Adrenal gland (tissue), 12 donors: ENCODE measurements around the gene HDAC4. TPM values are rescaled to one million over a fixed set of nuclear protein-coding genes. Genes with fewer than 3 reads are reported as not detected.

Experiments
- DNase-seq, 7 donors: peaks; one replicate each; pipeline ENCODE4 v3.0.0-alpha.2; 2019 to 2020
- H3K27ac ChIP-seq, 5 donors: fragments of 200-600 bp; sonication (generic) in 4 of 5; 1 replicate in 3 of 5; 2 replicates in 2 of 5; pipeline versions ENCODE4 v1.5.1 to v1.8.0; 2016 to 2020; ENCODE audit warnings: mild to moderate bottlenecking in 1 of 5
- H3K27me3 ChIP-seq: fragments of 200-600 bp; 2 replicates; pipeline ENCODE4 v1.8.0; 2021
- H3K36me3 ChIP-seq, 2 donors: fragments of 200-600 bp; replicated peaks in 1 of 2; 1 replicate in 1 of 2; 2 replicates in 1 of 2; pipeline versions ENCODE4 v1.5.1 to v1.8.0; 2018 to 2022
- H3K4me1 ChIP-seq, 2 donors: fragments of 200-600 bp; replicated peaks in 1 of 2; 1 replicate in 1 of 2; 2 replicates in 1 of 2; pipeline versions ENCODE4 v1.5.1 to v1.8.0; 2018 to 2021
- H3K4me3 ChIP-seq, 4 donors: fragments of 200-600 bp; sonication (generic) in 3 of 4; one replicate each; pipeline ENCODE4 v1.5.1; 2016 to 2018
- H3K9me3 ChIP-seq, 3 donors: fragments of 200-600 bp; sonication (generic) in 1 of 3; replicated peaks in 1 of 3; 1 replicate in 2 of 3; 2 replicates in 1 of 3; pipeline versions ENCODE4 v1.5.1 to v1.8.0; 2016 to 2021
- CTCF ChIP-seq, 6 experiments: fragments of 450-650 bp in 4 of 6; fragments of 200-600 bp in 2 of 6; sonication (generic) in 1 of 6; IDR thresholded peaks; 1 replicate in 5 of 6; 2 replicates in 1 of 6; pipeline versions ENCODE4 v1.5.1 to v1.8.0; 2016 to 2021; ENCODE audit warnings: antibody characterized with exemption in 6 of 6, mild to moderate bottlenecking in 2 of 6, moderate library complexity in 1 of 6
- POLR2A ChIP-seq, 2 donors: fragments of 450-650 bp; IDR thresholded peaks; one replicate each; pipeline ENCODE4 v1.6.1; 2017; ENCODE audit warnings: antibody characterized with exemption in 2 of 2, mild to moderate bottlenecking in 2 of 2, moderate library complexity in 1 of 2
- WGBS, 4 donors: extraction: QIAGEN DNeasy Blood & Tissue Kit in 2 of 4; methylation state at CpG; one replicate each; pipeline versions ENCODE4 v1.1.5 to v1.1.7; 2013 to 2017; 5-methylcytosine and 5-hydroxymethylcytosine counted together
- intact Hi-C, 2 donors: fragments of 100-400 bp; cut with DNase I; formaldehyde crosslinking; loops; one replicate each; pipeline versions ENCODE4 v1.14.1 to v1.15.0; 2022 to 2023
- polyA plus RNA-seq, 3 donors: library from polyadenylated mRNA; stranded (reverse); fragments of 200-250 nt in 2 of 3; fragments of 350-450 nt in 1 of 3; fragmentation: Illumina TruSeq in 1 of 3; extraction: RNeasy Lipid Tissue Mini Kit (QIAGEN cat#74804) in 1 of 3; gene quantifications; one replicate each; pipeline ENCODE4 v1.2.3, GENCODE V29; 2013 to 2014
- total RNA-seq, 9 donors: library from RNA; depleted of rRNA in 4 of 9; stranded (reverse); fragments of >200 nt in 4 of 9; fragments of 120-200 nt in 1 of 9; fragmentation: NEBNext Ultra II Directional in 1 of 9; extraction: Animal tissue kit (Norgen Biotek cat#: 25700) in 1 of 9; gene quantifications; one replicate each; pipeline versions ENCODE4 v1.1.0 to v1.2.4, GENCODE V29; 2013 to 2023
- donor health status: healthy with polysubstance abuse.
- donor health status: Bipolar disorder and iron deficiency.
- donor health status: DM: yes; HTN: yes; CAD: no.
- donor health status: DM: no; HTN: no; CAD: no.
- donor health status: DM: no; HTN: no; CAD: no.
- donor health status: DM: yes; HTN: yes; CAD: no.

The HDAC4 gene
- total and polyA plus RNA-seq, 12 donors = 8.3 to 88.9 (median 28.7) TPM

- intact Hi-C loops = no loop called here
- H3K36me3 ChIP-seq = peaks cover 0 to 35% of the 10 kb centered on the region in 2 donors
- DNase-seq = peak in 6 of 7 donors; percentile 7 to 49 (median 14)
- no peaks in the 10 kb centered on the region for H3K27me3 ChIP-seq
- WGBS, 4 donors = 96 to 98% (median 97%) methylated on average over 28 to 29 of the region's 29 CpGs
- no peaks in the 10 kb centered on the region for H3K4me1 ChIP-seq
- TF ChIP-seq CTCF (IDR thresholded peaks at IDR 0.05) (no peak), POLR2A (IDR thresholded peaks at IDR 0.05) (no peak)
- no peak overlapping the region for H3K27ac ChIP-seq
- no peak overlapping the region for H3K4me3 ChIP-seq
- H3K9me3 ChIP-seq = no peaks in the 10 kb centered on the region
Measured at GRCh38 chr2:239158641-239159475, 242.0 kb downstream of the HDAC4 start.

- H3K9me3 ChIP-seq = no peaks in the 10 kb centered on the region
- H3K4me1 ChIP-seq = no peaks in the 10 kb centered on the region
- no peaks in the 10 kb centered on the region for H3K27me3 ChIP-seq
- H3K27ac ChIP-seq = no peak overlapping the region
- peak in 6 of 7 donors; percentile 13 to 54 (median 24) for DNase-seq
- 63 to 75% (median 70%) methylated on average over 8 to 11 of the region's 11 CpGs for WGBS, 4 donors
- TF ChIP-seq POLR2A (IDR thresholded peaks at IDR 0.05) = no peak
- TF ChIP-seq CTCF (IDR thresholded peaks at IDR 0.05) = no peak
- peaks cover 0 to 27% of the 10 kb centered on the region in 2 donors for H3K36me3 ChIP-seq
- no peak overlapping the region for H3K4me3 ChIP-seq
- intact Hi-C loops = no loop called here
Measured at GRCh38 chr2:239157771-239158170, 243.0 kb downstream of the HDAC4 start.

GRCh38 chr2:239157269-239157668 is 243.6 kb downstream of the HDAC4 start:
- no peak for TF ChIP-seq POLR2A (IDR thresholded peaks at IDR 0.05)
- TF ChIP-seq CTCF (IDR thresholded peaks at IDR 0.05) = no peak
- intact Hi-C loops = no loop called here
- Histone ChIP-seq H3K36me3 (peaks cover 0 to 27% of the 10 kb centered on the region in 2 donors), H3K9me3 (no peaks in the 10 kb centered on the region), H3K4me3 (no peak overlapping the region), H3K27me3 (no peaks in the 10 kb centered on the region), H3K27ac (no peak overlapping the region), H3K4me1 (no peaks in the 10 kb centered on the region)
- peak in 5 of 7 donors; percentile 10 to 59 (median 13) for DNase-seq
- 80 to 88% (median 86%) methylated on average over 7 to 12 of the region's 12 CpGs for WGBS, 4 donors

GRCh38 chr2:239156516-239157265 is 244.1 kb downstream of the HDAC4 start:
- intact Hi-C loops = no loop called here
- WGBS, 4 donors = 83 to 89% (median 86%) methylated on average over 21 to 22 of the region's 22 CpGs
- H3K4me1 ChIP-seq = no peaks in the 10 kb centered on the region

More at GRCh38 chr2:239156516-239157265, 244.1 kb downstream of the HDAC4 start:
- no peaks in the 10 kb centered on the region for H3K9me3 ChIP-seq
- no peak for TF ChIP-seq CTCF (IDR thresholded peaks at IDR 0.05)
- TF ChIP-seq POLR2A (IDR thresholded peaks at IDR 0.05) = no peak
- H3K27ac ChIP-seq = no peak overlapping the region
- no peaks in the 10 kb centered on the region for H3K27me3 ChIP-seq
- H3K36me3 ChIP-seq = peaks cover 0 to 27% of the 10 kb centered on the region in 2 donors
- peak in 5 of 7 donors; percentile 4 to 50 (median 9) for DNase-seq
- H3K4me3 ChIP-seq = no peak overlapping the region
